B cell (primary cell): ENCODE data around the gene RNF157. TPM values are rescaled to one million over a fixed set of nuclear protein-coding genes. Genes with fewer than 3 reads are reported as not detected.

ENCODE experiments used
- ATAC-seq: fragments of 200-7000 bp; cut with Tn5 transposase; one replicate; pipeline ENCODE4 v1.10.0; 2021; ENCODE audit warnings: low read depth, mild to moderate bottlenecking, moderate number of reproducible peaks, moderate library complexity
- CTCF ChIA-PET: fragments of 350-600 bp; sonication (Branson Sonifier 250); formaldehyde crosslinking; loops from one replicate; lab custom pipeline; 2021; ENCODE audit warnings: antibody characterized with exemption, inconsistent platforms; lab: Charles Lee
- POLR2A ChIA-PET: fragments of 350-600 bp; sonication (Branson Sonifier 250); formaldehyde crosslinking; loops from one replicate; lab custom pipeline; 2021; ENCODE audit warnings: antibody characterized with exemption; lab: Charles Lee
- DNase-seq: peaks from one replicate; pipeline ENCODE4 v3.0.0; 2013
- H2AFZ ChIP-seq: 2 replicates; pipeline ENCODE4 v1.6.1; 2012; ENCODE audit warnings: mild to moderate bottlenecking, low read depth, low read length; ENCODE audit not compliant: insufficient read depth, poor library complexity, severe bottlenecking
- H3K27ac ChIP-seq, 2 donors: 1 replicate in 1 of 2; 2 replicates in 1 of 2; pipeline ENCODE4 v1.5.1; 2012 to 2013; ENCODE audit warnings: low read length in 2 of 2, mild to moderate bottlenecking in 2 of 2, moderate library complexity in 1 of 2
- H3K27me3 ChIP-seq, 4 experiments: fragments of 200-600 bp in 1 of 4; sonication (generic) in 1 of 4; replicated peaks in 1 of 4; 1 replicate in 2 of 4; 2 replicates in 2 of 4; pipeline versions ENCODE4 v1.6.1 to v1.7.0; 2013 to 2016; ENCODE audit warnings: low read length in 3 of 4, mild to moderate bottlenecking in 2 of 4, mixed read lengths in 1 of 4, moderate library complexity in 1 of 4; ENCODE audit not compliant: insufficient read depth in 4 of 4, control insufficient read depth in 3 of 4; ENCODE audit errors: control extremely low read depth in 1 of 4
- H3K36me3 ChIP-seq, 2 experiments: replicated peaks in 1 of 2; 1 replicate in 1 of 2; 2 replicates in 1 of 2; pipeline versions ENCODE4 v1.6.1 to v1.7.1; 2013; ENCODE audit warnings: low read length in 1 of 2; ENCODE audit not compliant: insufficient read depth in 2 of 2, control insufficient read depth in 1 of 2; ENCODE audit errors: control extremely low read depth in 1 of 2, extremely low read depth in 1 of 2
- H3K4me1 ChIP-seq, 2 donors: fragments of 200-600 bp in 1 of 2; sonication (generic) in 1 of 2; 1 replicate in 1 of 2; 2 replicates in 1 of 2; pipeline versions ENCODE4 v1.5.1 to v1.6.1; 2013 to 2017; ENCODE audit warnings: low read length in 2 of 2; ENCODE audit not compliant: control insufficient read depth in 2 of 2, insufficient read depth in 2 of 2
- H3K4me2 ChIP-seq: replicated peaks from 2 replicates; pipeline ENCODE3; 2012; ENCODE audit warnings: mild to moderate bottlenecking, low read depth, low read length; ENCODE audit not compliant: poor library complexity, severe bottlenecking
- H3K4me3 ChIP-seq, 5 experiments: fragments of 200-600 bp in 1 of 5; sonication (generic) in 1 of 5; 1 replicate in 3 of 5; 2 replicates in 2 of 5; pipeline versions ENCODE4 v1.5.1 to v1.7.0; 2011 to 2016; ENCODE audit warnings: low read length in 4 of 5, mild to moderate bottlenecking in 4 of 5, low read depth in 2 of 5, control low read depth in 1 of 5, moderate library complexity in 1 of 5; ENCODE audit not compliant: insufficient read depth in 1 of 5; ENCODE audit errors: control extremely low read depth in 1 of 5, extremely low read depth in 1 of 5
- H3K79me2 ChIP-seq: fragments of 200-600 bp; sonication (generic); one replicate; pipeline ENCODE4 v1.6.0; 2016; ENCODE audit warnings: low read length; ENCODE audit not compliant: control insufficient read depth, insufficient read depth
- H3K9ac ChIP-seq: fragments of 200-600 bp; sonication (generic); 2 replicates; pipeline ENCODE4 v1.6.1; 2017; ENCODE audit warnings: mild to moderate bottlenecking, low read length, moderate library complexity
- H3K9me3 ChIP-seq, 3 donors: one replicate each; pipeline versions ENCODE4 v1.6.1 to v1.7.1; 2013; ENCODE audit warnings: low read length in 2 of 3; ENCODE audit not compliant: control insufficient read depth in 2 of 3, insufficient read depth in 1 of 3; ENCODE audit errors: control extremely low read depth in 1 of 3
- H4K20me1 ChIP-seq: 2 replicates; pipeline ENCODE4 v1.6.0; 2012; ENCODE audit warnings: mild to moderate bottlenecking, low read length; ENCODE audit not compliant: insufficient read depth, control insufficient read depth, poor library complexity, severe bottlenecking
- H3K27ac Mint-ChIP-seq: one replicate; pipeline ENCODE4 v1.8.0; 2021; ENCODE audit warnings: mixed read lengths
- H3K27me3 Mint-ChIP-seq: one replicate; pipeline ENCODE4 v1.8.0; 2021; ENCODE audit warnings: mixed read lengths
- H3K4me1 Mint-ChIP-seq: one replicate; pipeline ENCODE4 v1.8.0; 2021; ENCODE audit warnings: mixed read lengths
- H3K4me3 Mint-ChIP-seq: one replicate; pipeline ENCODE4 v1.8.0; 2021; ENCODE audit warnings: mixed read lengths
- H3K9me3 Mint-ChIP-seq: one replicate; pipeline ENCODE4 v1.8.0; 2022; ENCODE audit warnings: mixed read lengths; ENCODE audit not compliant: insufficient read depth
- CTCF ChIP-seq: fragments of 200-600 bp; IDR thresholded peaks from one replicate; pipeline ENCODE4 v1.8.0; 2022; ENCODE audit warnings: antibody characterized with exemption, mild to moderate bottlenecking
- EZH2 ChIP-seq: IDR thresholded peaks from 2 replicates; pipeline ENCODE4 v1.6.1; 2012; ENCODE audit warnings: borderline replicate concordance, low read depth, mild to moderate bottlenecking, moderate library complexity, low read length; ENCODE audit not compliant: insufficient read depth, poor library complexity, severe bottlenecking
- WGBS: methylation state at CpG from one replicate; pipeline ENCODE4 v1.1.5; 2013; ENCODE audit warnings: missing lambda C conversion rate; ENCODE audit not compliant: insufficient coverage; 5-methylcytosine and 5-hydroxymethylcytosine counted together
- intact Hi-C: fragments of 100-400 bp; cut with micrococcal nuclease; formaldehyde crosslinking; loops from one replicate; pipeline ENCODE4 v1.10.0; 2022
- polyA plus RNA-seq: library from polyadenylated mRNA; depleted of rRNA; stranded (reverse); fragments of >200 nt; gene quantifications from 2 replicates; pipeline ENCODE4 v1.2.3, GENCODE V29; 2012
- total RNA-seq, 2 donors: library from RNA; stranded (reverse); fragments of 120-200 nt in 1 of 2; gene quantifications; 1 replicate in 1 of 2; 2 replicates in 1 of 2; pipeline versions ENCODE4 v1.2.3 to v1.2.4, GENCODE V29; 2013 to 2022

The RNF157 gene
- total and polyA plus RNA-seq, 2 donors (not counting 1 experiment from before 2014, with no cell fraction given): 0.54 to 1.2 TPM

DNA sequence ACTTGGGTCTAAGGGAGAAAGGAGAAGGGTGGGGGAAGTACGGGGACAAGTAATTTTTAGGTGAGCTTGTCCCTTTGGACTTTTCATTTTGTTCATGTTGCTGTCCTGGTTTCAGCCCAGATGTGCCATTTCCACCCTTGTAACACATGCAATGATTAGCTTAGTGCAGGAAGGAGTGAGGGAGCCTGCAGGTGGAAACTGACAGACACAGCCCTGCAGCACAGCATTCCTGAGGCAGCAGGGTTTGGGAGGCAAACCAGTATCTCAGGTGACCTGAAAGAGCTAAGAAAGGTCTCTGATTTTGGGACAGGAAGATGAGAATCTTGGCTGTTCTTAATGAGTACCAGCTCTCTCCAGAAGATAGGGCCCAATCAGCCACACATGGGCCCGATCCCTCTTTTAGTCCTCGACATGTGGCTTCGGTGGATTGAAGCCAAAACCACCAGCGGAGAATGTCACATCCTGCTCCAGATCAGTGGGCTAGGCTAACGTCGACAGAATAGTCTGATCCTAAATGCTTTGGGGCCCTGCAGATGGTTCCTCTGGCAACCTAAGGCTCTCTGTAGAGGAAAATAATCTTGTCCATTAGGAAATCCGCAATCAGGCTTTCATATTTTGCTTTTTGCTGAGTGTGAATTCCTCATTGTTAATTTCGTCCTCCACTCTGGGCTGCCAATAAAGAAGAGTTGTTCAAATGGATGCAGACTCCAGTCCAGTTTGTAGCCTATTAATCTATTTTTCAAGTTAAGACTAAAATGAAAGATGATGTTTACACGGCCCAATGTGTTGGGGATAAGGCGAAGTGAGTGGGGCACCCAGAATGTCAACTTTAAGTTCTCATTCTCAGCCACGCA lies 3.8 kb upstream of the RNF157 start:
- H3K27ac ChIP-seq: no peak overlapping the region
- H2AFZ ChIP-seq: no peak overlapping the region
- H3K9me3 ChIP-seq: peaks cover 0 to 5% (median 0%) of the 10 kb centered on the region in 3 donors
- H3K9ac ChIP-seq: no peak overlapping the region
- H3K4me1 ChIP-seq: peaks cover 25 to 31% of the 10 kb centered on the region in 2 donors
- H3K27me3 ChIP-seq: peaks cover 0 to 44% (median 24%) of the 10 kb centered on the region in 4 experiments
- H3K36me3 ChIP-seq: no peaks in the 10 kb centered on the region
- Mint-ChIP-seq H3K4me3 (no peak overlapping the region), H3K9me3 (no peaks in the 10 kb centered on the region), H3K27me3 (peaks cover 35% of the 10 kb centered on the region), H3K4me1 (peaks cover 21% of the 10 kb centered on the region), H3K27ac (no peak overlapping the region)
- no peak for ATAC-seq
- intact Hi-C loops: no loop called here
- CTCF ChIA-PET: interaction anchor here (1.1 to 1.7 kb wide), 3 partner anchors 25 to 36 kb away, joined by 3 to 5 read pairs (median 4); no protein-coding TSS in a partner anchor
- DNase-seq: no peak
- WGBS: 48% methylated on average over 10 of the region's 12 CpGs
- TF ChIP-seq EZH2 (no peak), CTCF (no peak)
- no peaks in the 10 kb centered on the region for H4K20me1 ChIP-seq
- POLR2A ChIA-PET: interaction anchor here (2.0 kb wide), 1 partner anchor 16 kb away, joined by 7 read pairs; no protein-coding TSS in a partner anchor
- H3K79me2 ChIP-seq: peaks cover 4% of the 10 kb centered on the region
- no peak overlapping the region for H3K4me2 ChIP-seq
- H3K4me3 ChIP-seq: no peak overlapping the region
